Cardiac fibroblast (primary cell): ENCODE results near the gene EDEM1.

Source experiments
- DNase-seq, 2 donors: peaks; one replicate each; pipeline versions ENCODE4 v3.0.0 to v3.0.0-alpha.2; 2010; ENCODE audit warnings: low read depth in 2 of 2
- H3K4me3 ChIP-seq, 2 donors: replicated peaks in 1 of 2; 1 replicate in 1 of 2; 2 replicates in 1 of 2; pipeline ENCODE4 v1.5.1; 2011; ENCODE audit warnings: low read depth in 2 of 2, low read length in 2 of 2, mild to moderate bottlenecking in 2 of 2, moderate library complexity in 1 of 2
- CTCF ChIP-seq: IDR thresholded peaks from one replicate; pipeline ENCODE4 v1.5.1; 2011; ENCODE audit warnings: low read depth, mild to moderate bottlenecking, low read length, inconsistent platforms

EDEM1 gene

GRCh38 chr3:5219216-5219615 lies 31.7 kb downstream of the EDEM1 start:
- DNase-seq: no peak
- TF ChIP-seq CTCF: no peak
- H3K4me3 ChIP-seq: no peak overlapping the region

GRCh38 chr3:5220193-5220592 lies 32.7 kb downstream of the EDEM1 start:
- TF ChIP-seq CTCF: no peak
- no peak overlapping the region for H3K4me3 ChIP-seq
- DNase-seq: no peak

GRCh38 chr3:5220667-5221431 lies 33.3 kb downstream of the EDEM1 start:
- no peak for DNase-seq
- no peak for TF ChIP-seq CTCF
- no peak overlapping the region for H3K4me3 ChIP-seq

GRCh38 chr3:5221701-5222100 lies 34.2 kb downstream of the EDEM1 start:
- DNase-seq: no peak
- no peak for TF ChIP-seq CTCF
- H3K4me3 ChIP-seq: no peak overlapping the region

- no peak overlapping the region for H3K4me3 ChIP-seq
- no peak for TF ChIP-seq CTCF
- DNase-seq: no peak
Observed at GRCh38 chr3:5222283-5223005, 34.9 kb downstream of the EDEM1 start.

- TF ChIP-seq CTCF: peak; percentile 34
- no peak overlapping the region for H3K4me3 ChIP-seq
- DNase-seq: peak; percentile 46 to 62
Observed at GRCh38 chr3:5226783-5227182, 39.3 kb downstream of the EDEM1 start.
